ENCODE data around the gene HES3.

Gene HES3

GRCh38 chr1:6281511-6282402 is 37.8 kb downstream of the HES3 start:
- no peak for DNase-seq

- DNase-seq, result no peak
Observed at GRCh38 chr1:6282577-6283270, 38.7 kb downstream of the HES3 start.

GRCh38 chr1:6285336-6285735 is 41.4 kb downstream of the HES3 start:
- DNase-seq, result no peak

GRCh38 chr1:6286266-6286665 is 42.3 kb downstream of the HES3 start:
- no peak for DNase-seq

- DNase-seq, result no peak
Observed at GRCh38 chr1:6287029-6287428, 43.0 kb downstream of the HES3 start.

GRCh38 chr1:6287431-6287886 is 43.5 kb downstream of the HES3 start:
- no peak for DNase-seq

- no peak for DNase-seq
Observed at GRCh38 chr1:6288026-6288425, 44.0 kb downstream of the HES3 start.

- DNase-seq, result no peak
Observed at GRCh38 chr1:6288665-6289064, 44.7 kb downstream of the HES3 start.

- DNase-seq, result no peak
Observed at GRCh38 chr1:6292102-6292501, 48.1 kb downstream of the HES3 start.

GRCh38 chr1:6294080-6294889 is 50.3 kb downstream of the HES3 start:
- DNase-seq, result no peak

GRCh38 chr1:6294890-6295556 is 51.0 kb downstream of the HES3 start:
- DNase-seq, result no peak

Measured in activated gamma-delta T cell treated with Interleukin-2 at 50 U/mL for 16 hours (primary cell).